ENCODE results near the gene ELMO1. TPM values are rescaled to one million over a fixed set of nuclear protein-coding genes. Genes with fewer than 3 reads are reported as not detected.

Gene ELMO1
- total RNA-seq, 1 donor from 2014 or later, result 0.13 TPM

- no peak for DNase-seq (ENCODE audit: low read depth)
Observed at GRCh38 chr7:37282093-37282444, 166.6 kb downstream of the ELMO1 start.

- no peak for DNase-seq (ENCODE audit: low read depth)
Observed at GRCh38 chr7:37281368-37282092, 167.1 kb downstream of the ELMO1 start.

DNA sequence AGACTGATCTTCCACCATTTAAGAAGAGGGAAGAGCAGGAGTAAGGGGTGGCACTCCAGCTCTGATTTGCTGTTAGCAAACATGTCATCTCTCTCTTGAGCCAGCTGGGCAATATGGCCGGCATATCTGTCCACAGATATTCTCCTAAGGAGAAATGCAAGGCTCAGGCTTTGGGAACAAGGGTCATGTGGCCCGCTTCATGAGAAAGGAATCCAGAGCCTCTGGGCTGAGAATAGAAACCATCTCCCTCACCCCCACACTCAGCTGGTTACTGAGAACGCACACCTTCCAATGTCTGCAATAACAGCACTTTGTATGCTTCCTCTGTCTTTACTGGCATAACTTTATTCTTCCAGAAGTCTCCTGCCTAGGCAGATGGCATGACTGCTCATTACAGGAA, 171.2 kb downstream of the ELMO1 start:
- DNase-seq (ENCODE audit: low read depth), result no peak

GRCh38 chr7:37275078-37275710, 173.5 kb downstream of the ELMO1 start:
- no peak for DNase-seq (ENCODE audit: low read depth)

DNA sequence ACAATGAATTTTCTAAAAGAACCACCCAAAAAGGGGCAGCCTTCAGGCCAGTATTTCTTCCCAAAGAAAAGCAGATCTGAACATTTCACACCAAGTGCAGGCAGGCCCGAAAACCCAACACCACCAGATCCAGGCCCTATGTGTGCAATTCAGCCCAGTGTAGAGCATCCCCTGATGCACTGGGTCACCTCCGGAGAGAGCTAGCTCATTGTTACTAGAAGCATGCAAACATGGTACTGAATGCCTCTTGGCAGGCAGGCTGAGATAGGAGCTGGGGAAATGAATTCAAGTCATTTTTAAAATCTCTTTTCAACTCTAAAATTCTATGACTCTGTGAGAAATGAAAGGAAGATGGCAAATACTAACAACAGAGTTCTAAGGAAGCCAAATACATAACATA, 174.8 kb downstream of the ELMO1 start:
- no peak for DNase-seq (ENCODE audit: low read depth)

DNA sequence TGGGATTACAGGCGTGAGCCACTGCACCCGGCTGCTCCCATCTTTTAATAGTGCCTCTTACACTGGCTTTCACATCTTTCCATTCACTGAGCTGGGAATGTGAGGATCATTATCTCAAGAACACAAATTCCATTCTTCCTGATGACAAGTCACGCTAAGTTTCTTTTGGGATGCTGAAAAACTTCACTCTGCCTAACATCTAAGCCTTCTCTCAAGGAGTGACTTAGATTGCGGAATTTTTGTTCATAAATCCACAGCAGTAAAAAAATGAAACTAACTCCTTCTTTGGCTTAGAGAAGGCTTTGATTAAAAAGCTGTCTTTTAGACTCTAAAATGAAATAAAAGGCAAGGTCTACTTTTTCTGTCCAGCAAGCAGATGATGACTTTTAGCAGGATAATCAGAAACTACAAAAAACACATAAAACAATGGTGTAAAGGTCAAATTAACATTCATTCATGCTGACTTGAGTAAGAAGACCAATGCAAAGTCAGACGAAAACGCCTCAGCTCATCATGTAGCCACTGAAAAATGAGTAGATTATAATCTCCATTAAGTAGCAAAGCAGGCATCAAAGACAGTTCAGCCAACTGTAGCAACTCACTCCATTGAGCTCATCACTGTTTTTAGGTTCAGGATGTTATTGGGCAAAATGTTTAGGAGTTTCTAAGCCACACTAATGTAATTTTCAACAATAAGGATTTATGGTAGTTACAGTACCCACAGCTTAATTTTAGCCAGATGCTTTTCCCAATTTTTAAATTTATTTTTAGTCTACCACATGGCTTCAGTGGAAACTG, 178.8 kb downstream of the ELMO1 start:
- DNase-seq (ENCODE audit: low read depth), result no peak

DNA sequence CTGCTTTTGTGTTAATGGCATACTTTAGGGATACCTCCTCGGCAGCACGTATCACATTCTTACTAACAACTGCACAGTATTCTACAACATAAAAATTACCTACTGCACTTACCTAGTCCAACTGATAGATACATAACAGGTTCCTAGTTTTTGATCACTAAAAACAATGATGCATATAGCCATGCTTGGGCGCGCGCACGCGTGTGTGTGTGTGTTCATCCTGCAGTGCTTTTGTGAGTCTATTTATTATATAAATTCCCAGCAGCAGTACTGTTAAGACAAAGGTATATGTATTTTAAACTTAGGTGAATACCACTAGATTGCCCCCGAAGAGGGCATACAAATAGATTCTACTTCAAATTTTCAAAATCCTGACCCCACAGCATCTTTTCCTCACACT, 181.4 kb downstream of the ELMO1 start:
- no peak for DNase-seq (ENCODE audit: low read depth)

GRCh38 chr7:37265876-37266275, 182.8 kb downstream of the ELMO1 start:
- DNase-seq (ENCODE audit: low read depth), result no peak

DNA sequence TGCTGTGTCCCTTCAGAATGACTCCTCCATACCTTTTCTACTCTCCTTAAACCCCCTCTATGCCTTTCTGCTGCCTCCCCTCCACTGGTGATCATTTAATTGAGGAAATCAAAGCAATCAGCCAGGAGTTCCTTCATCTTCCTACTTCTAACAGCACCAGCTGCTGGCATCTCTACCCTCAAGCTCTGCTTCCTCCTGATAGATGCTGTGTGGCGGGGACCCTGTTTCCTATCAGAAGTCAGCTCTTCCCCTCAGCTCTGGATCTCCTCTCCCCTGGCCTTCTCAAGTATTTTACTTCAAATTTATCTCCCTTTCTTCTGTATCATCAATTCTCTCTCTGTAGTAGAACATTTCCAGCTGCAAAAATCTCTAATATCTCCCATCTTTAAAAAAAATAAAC, 183.7 kb downstream of the ELMO1 start:
- DNase-seq (ENCODE audit: low read depth), result no peak

DNA sequence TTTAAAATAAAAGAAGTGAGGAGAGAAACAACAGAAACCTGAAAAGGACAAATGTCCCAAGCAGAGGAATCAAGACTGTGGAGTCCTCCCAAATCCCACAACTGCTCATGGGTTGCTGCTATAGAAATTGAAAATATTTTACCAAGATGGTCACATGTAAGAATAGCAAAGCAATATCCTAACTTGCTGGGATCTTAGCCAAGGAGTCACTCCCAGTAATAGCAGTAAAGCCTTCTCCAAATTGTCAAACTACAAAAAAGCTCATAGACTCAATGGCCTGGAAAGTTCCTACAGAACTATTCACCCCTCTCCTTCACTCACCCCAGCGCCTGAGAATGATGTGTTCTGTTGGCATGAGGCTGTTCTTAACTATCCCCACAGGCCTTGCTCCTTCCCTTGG, 186.5 kb downstream of the ELMO1 start:
- DNase-seq (ENCODE audit: low read depth), result no peak

GRCh38 chr7:37259319-37259821, 189.3 kb downstream of the ELMO1 start:
- no peak for DNase-seq (ENCODE audit: low read depth)

DNA sequence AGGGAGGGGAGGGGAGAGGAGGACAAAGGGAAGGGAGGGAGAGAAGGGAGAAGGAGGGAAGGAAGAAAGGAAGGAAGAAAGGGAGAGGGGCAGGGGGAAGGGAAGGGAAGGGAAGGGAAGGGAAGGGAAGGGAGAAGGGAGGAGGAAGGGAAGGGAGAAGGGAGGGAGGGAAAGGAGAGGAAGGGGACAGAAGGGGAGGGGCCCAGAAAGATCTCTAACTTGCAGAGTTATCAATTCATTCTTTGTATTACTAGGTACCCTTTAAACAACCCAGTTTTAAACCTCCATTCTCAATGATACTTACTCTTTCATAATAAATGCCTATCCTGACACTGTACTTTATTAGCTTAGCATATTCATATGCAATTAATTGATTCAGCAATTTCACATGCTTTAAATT, 192.0 kb downstream of the ELMO1 start:
- no peak for DNase-seq (ENCODE audit: low read depth)

DNA sequence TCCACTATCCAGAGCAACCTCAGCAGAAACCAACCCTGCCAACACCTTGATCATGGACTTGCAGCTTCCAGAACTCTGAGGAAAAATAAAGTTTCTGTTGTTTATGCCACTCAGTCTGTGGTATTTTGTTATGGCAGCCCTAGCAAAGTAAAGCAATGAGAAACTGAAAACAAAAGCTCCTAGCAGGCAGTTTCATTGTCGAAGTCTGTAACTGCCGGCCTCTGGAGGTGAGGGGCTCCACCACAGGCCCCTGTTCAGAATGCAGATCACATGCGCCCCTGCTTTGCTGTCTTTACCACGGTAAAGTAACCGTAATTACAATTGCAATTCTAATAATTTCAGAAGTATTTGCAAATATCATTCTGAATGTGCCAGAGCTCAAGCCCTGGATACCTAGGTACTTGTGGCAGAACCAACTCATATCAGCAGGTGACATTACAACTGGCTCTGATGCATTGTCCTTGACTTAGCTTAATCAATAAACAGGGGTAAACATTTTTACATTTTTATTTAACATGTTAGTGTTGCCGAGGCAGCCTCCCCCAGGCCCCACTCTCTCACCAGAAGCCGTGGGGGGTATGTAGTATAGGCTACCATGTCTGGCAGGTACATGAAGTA, 193.2 kb downstream of the ELMO1 start:
- DNase-seq (ENCODE audit: low read depth), result no peak

- no peak for DNase-seq (ENCODE audit: low read depth)
Observed at GRCh38 chr7:37251222-37251621, 197.4 kb downstream of the ELMO1 start.

GRCh38 chr7:37249240-37249639, 199.4 kb downstream of the ELMO1 start:
- DNase-seq (ENCODE audit: low read depth), result no peak

DNA sequence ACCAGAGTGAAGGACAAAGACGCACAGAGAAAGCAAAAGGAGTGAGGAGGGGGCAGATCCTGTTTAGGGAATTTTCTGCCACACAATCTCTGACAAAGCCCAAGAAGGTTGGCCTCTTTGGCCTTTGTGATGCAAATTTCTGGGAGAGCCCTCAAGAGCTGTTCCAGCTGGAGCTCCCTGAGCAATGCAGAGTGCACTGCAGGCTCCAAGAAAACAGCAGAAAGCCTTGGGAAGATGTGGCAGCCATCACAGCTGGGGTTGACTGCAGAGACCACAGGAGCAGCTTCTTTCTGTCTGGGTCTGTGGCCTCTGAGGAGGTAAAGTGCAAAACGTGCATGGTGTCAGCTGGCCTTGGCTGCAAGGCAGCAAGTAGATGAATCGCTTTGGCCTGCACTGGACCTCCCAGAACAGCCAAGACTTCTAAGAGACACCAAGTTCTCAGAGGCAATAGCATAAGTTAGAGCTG, 200.2 kb downstream of the ELMO1 start:
- no peak for DNase-seq (ENCODE audit: low read depth)

DNA sequence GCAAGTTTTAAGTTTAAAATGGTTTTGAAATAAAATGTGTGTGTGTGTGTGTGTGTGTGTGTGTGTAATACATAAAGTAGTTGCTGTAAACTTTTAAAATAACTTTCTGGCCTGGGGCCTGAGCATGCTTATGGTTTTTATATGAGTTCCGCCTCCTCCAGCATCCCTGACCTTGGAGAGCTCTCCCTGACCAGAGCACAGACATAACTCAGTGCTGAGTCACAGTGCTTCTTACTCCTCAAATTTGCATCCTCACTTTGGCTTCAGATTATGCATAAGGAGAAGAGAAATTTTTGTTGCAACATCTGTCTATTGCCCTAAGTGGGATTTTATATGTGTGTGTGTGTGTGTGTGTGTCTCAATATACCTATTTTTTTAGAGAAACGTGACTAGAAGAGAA, 200.8 kb downstream of the ELMO1 start:
- DNase-seq (ENCODE audit: low read depth), result no peak

GRCh38 chr7:37245590-37245989, 203.1 kb downstream of the ELMO1 start:
- DNase-seq (ENCODE audit: low read depth), result no peak

DNA sequence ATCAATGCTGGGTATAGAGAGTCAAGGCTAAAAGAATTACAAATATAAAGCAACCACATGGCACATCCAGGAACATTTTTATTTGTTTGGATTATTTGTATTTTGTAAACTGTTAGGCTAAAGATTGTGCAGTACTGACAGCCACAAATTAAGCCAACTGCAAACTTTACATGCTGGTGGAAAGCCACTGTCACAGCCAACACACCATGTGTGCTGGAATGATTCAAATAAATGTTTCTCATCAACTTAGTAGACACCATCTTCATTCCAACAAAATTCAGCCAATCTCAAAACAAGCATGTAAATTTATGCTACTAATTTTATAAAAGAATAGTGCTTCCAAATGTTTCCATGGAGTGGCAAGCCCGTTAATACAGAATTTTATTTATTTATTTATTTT, 211.8 kb downstream of the ELMO1 start:
- DNase-seq (ENCODE audit: low read depth), result no peak

DNA sequence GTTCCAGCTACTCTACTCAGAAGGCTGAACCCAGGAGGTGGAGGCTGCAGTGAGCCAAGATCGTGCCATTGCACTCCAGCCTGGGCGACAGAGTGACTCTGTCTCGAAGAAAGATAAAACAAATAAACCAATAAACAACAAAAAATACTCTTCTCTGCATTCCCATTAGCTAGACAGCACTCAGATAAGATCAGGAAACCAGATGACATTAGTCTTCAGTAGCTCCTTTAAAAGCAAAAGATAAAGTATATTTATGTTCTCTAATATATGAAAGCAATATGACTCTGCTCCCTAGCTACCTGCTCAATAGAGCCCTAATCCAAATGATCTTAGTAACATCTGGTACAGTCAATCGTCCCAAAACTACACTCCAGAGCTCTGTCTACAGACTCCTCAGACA, 212.9 kb downstream of the ELMO1 start:
- DNase-seq (ENCODE audit: low read depth), result no peak

DNA sequence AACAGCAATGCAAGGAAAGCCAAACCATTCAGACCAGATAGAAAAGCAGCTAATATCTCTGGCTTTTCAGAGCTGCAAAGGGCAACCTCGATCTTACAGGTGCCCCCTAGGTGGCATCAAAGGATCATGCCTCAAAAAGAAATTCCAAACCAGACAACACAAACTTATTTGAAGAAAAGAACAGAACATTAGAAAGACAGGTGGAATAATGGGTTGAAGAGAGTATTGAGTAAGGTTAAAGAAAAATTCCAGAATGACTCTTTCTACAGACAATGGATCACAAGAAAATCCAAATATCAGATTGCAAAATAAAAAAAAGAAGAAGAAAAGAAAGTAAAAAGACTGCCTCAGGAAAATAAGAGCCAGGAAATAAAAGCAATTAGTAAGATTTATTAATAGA, 213.7 kb downstream of the ELMO1 start:
- DNase-seq (ENCODE audit: low read depth), result peak; percentile 6

- no peak for DNase-seq (ENCODE audit: low read depth)
Observed at GRCh38 chr7:37234334-37234733, 214.3 kb downstream of the ELMO1 start.

All from myocyte (in vitro differentiated cells).